NB4 (cell line): ENCODE data around the gene ARHGAP28.

Source experiments
- DNase-seq: peaks from one replicate; pipeline ENCODE4 v3.0.0; 2010; ENCODE audit warnings: low read depth
- H3K4me3 ChIP-seq: one replicate; pipeline ENCODE4 v1.5.1; 2011; ENCODE audit warnings: mild to moderate bottlenecking, low read depth, low read length, moderate library complexity
- CTCF ChIP-seq: IDR thresholded peaks from one replicate; pipeline ENCODE4 v1.5.1; 2012; ENCODE audit warnings: low read depth, low read length
- MAX ChIP-seq: IDR thresholded peaks from 2 replicates; pipeline ENCODE4 v1.6.1; 2011; ENCODE audit warnings: low read depth, low read length
- MYC ChIP-seq: IDR thresholded peaks from 2 replicates; pipeline ENCODE4 v1.6.1; 2011; ENCODE audit warnings: low read depth, low read length
- POLR2A ChIP-seq: IDR thresholded peaks from 2 replicates; pipeline ENCODE4 v1.6.1; 2011; ENCODE audit warnings: mild to moderate bottlenecking; ENCODE audit not compliant: insufficient read length; ENCODE audit errors: extremely low read depth

The ARHGAP28 gene

GRCh38 chr18:6949800-6950586, 220.5 kb downstream of the ARHGAP28 start:
- TF ChIP-seq MAX (no peak), CTCF (no peak), POLR2A (no peak), MYC (no peak)
- no peak for DNase-seq

GRCh38 chr18:6950641-6951040, 221.1 kb downstream of the ARHGAP28 start:
- TF ChIP-seq CTCF (no peak), POLR2A (no peak), MAX (no peak), MYC (no peak)
- no peak for DNase-seq
- H3K4me3 ChIP-seq: no peak overlapping the region

More at GRCh38 chr18:6949800-6950586, 220.5 kb downstream of the ARHGAP28 start:
- no peak overlapping the region for H3K4me3 ChIP-seq

GRCh38 chr18:6951336-6952090, 222.0 kb downstream of the ARHGAP28 start:
- no peak for DNase-seq
- TF ChIP-seq POLR2A: no peak
- no peak for TF ChIP-seq MYC
- no peak for TF ChIP-seq MAX
- no peak for TF ChIP-seq CTCF
- H3K4me3 ChIP-seq: no peak overlapping the region

- TF ChIP-seq CTCF (no peak), MYC (no peak), MAX (no peak), POLR2A (no peak)
- no peak for DNase-seq
- no peak overlapping the region for H3K4me3 ChIP-seq
These were observed 225.0 kb downstream of the ARHGAP28 start for GRCh38 chr18:6954501-6954900.

- no peak for DNase-seq
- no peak for TF ChIP-seq MYC
- TF ChIP-seq MAX: no peak
- no peak for TF ChIP-seq CTCF
- no peak for TF ChIP-seq POLR2A
- H3K4me3 ChIP-seq: no peak overlapping the region
These were observed 225.8 kb downstream of the ARHGAP28 start for GRCh38 chr18:6955304-6955703.
